Inferior parietal cortex (tissue), 1 donor: Measurements from ENCODE around the gene AP4S1.
"Not testable (repeated sequence)": the region's sequence is repeated elsewhere in the genome, so short reads cannot be mapped to it uniquely, and the experiment has no call there.

Experiments
- DNase-seq: peaks from one replicate; pipeline ENCODE4 v3.0.0-alpha.2; 2016; ENCODE audit errors: extremely low spot score

The AP4S1 gene, protein sequence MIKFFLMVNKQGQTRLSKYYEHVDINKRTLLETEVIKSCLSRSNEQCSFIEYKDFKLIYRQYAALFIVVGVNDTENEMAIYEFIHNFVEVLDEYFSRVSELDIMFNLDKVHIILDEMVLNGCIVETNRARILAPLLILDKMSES

DNA sequence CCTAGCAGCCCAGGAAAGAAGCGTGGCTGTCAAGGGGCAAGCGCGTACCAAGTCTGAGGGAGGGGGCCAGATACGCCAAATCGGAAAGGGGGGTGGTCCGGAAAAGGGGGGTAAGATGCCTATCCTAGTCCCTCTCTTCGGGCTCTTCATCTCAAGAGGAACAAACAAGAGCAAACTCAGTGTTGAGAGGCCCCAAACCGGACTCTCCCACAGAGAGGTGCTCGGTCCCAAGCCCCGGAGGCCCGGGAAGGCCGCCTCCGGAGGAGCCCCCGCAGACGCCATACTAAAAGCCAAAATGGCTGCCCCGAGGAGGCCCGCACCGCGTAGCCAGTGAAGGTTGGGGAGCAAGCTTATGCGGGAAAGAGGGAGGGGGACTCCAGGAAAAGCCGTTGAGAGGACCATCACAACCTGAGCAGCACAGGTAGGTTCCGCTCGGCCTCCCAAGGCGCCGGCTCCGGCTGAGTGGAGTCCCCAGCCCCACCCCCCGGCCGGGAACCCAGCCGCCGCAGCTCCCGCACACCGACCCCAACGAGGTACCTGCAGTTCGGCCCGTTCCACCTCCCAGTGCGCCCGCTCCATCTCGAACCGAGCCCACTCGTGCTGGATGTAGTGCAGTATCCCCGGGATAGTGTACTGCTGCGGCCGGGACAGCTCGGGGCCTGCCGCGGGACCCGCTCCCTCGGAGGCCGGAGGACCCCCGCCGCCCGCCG, at the start of gene AP4S1:
Gene AP4S1, plus strand, starts transcription at position 283 of the 710 bp plus-strand sequence. CDS start 40,548 bp downstream, outside the sequence.
- DNase-seq: peak; percentile 61

DNA sequence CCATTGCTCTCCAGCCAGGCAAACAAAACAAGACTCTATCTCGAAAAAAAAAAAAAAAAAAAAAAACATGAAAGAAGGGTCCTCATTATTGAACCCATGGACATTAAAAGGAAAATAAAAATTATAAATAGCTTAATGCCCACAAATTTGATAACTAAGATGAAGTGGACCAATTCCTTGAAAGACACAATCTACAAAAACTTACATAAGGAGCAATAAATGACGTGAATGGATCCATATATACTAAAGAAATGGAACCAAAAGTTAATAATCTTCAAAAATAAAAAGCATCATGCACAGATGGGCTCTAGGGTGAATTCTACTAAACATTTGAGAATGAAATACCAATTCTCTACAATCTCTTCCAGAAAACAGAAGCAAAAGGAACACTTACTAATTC, 47.7 kb upstream of the AP4S1 start:
- DNase-seq: no peak

DNA sequence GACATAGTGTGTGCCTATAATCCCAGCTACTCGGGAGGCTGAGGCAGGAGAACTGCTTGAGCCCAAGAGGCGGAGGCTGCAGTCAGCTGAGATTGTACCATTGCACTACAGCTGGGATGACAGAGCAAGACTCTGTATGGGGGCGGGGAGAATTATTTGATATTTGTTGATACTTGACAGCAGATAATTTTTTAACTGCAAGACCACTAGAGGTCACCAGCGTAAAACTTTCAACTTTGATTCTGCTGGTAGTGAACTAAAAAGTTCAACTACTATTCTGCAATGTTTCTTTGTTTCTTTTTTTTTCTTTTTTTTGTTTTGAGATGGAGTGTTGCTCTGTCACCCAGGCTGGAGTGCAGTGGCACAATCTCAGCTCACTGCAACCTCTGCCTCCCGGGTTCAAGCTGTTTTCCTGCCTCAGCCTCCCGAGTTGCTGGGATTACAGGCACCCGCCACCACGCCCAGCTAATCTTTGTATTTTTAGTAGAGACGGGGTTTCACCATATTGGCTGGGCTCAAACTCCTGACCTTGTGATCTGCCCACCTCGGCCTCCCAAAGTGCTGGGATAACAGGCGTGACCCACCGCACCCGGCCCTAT, 45.2 kb upstream of the AP4S1 start:
- DNase-seq: peak; percentile 66

DNA sequence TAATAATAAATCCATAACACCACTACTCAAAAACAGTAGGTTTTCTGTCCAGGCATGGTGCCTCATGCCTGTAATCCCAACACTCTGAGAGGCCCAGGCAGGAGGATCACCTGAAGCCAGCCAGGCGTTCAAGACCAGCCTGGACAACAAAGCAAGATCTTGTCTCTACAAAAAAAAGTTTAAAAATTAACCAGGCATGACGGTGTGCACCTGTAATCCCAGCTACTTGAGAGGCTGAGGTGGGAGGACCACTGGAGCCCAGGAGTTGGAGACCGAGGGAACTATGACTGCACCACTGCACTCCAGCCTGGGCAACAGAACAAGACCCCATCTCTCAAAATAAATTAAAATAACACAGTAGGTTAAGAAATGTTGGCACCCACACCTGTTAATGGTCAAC, 44.5 kb upstream of the AP4S1 start:
- DNase-seq: no peak

DNA sequence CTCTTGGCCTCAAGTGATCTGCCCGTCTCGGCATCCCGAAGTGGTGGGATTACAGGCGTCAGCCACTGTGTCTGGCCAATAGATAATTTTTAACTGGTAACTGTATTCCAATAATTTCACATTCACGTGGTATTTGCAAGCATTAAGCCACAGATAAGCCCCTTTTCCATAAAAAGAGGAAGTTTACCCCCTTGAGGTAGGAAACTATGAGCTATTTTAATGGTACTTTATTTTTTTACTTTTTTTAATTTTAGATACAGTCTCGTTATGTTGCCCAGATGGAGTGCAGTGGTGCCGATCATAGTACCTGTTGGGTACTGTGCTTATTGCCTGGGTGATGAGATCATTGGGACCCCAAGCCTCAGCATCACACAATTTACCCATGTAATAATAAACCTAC, 42.9 kb upstream of the AP4S1 start:
- DNase-seq: no peak

DNA sequence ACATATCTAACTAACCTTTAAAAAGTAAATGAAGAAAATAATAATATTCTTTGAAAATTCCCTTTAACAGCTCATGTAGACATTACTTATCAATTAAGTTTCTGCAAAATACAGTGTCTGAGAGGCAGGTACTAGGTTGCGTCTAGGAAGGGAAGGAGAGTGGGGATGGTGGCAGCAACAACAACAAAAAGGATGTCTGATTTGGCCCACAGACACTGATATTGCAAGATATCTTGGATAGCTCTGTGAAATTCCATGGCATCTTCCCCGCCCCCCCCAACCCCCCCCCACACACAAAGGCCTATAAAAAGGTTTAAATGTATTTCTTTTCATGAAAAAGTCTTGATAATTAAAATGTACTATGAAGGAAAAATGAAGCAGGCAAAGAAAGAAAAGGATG, 41.6 kb upstream of the AP4S1 start:
- DNase-seq: no peak

DNA sequence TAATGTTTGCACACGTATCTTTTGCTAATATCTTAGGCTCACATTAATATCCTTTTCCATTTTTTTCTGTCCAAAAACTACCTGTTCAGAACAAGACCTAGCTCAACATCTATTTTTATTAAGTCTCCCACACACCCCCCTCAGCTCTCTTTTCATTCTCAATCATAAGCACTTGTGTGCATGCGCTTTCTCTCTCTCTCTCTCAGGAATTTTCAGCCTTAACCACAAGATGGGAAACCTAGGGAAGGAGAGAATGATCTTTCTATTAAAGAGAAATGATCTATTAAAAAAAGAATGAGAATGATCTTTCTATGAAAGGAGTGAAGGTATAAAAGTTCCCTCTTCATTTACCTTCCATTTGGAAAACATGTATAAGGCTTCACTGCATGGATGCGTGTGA, 39.7 kb upstream of the AP4S1 start:
- no peak for DNase-seq

DNA sequence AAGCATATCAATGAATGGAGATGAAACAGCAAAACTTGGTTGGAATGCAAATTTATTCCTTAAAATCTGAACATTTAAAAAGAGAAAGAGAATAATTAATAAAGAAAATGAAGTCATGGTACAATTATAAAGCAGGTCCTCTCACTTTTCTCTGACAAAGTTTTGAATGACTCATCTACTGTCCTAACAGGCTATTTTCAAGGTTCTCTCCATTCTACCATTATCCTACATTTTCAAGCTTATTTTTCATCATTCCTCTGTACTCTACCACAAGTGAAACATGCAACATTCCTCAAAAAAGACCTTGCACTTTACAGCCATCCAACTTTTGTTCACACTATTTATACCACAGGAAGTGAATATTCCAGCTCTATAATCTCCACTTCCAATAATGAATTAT, 36.9 kb upstream of the AP4S1 start:
- DNase-seq: no peak

DNA sequence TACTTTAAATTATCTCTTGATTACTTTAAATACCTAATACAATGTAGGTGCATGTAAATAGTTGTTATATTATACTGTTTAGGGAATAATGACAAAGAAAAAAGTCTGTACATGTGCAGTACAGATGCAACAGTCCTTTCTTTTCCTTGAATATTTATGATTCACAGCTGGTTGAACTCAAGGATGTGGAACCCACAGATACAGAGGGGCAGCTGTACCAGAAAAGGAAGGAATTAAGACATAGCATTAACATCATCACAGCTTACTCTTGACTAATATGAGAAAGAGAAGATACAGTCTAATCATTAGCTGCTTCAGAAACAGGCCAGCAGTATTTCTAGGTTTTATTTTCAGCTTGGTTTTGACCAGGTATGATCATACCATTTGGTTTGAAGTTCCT, 34.7 kb upstream of the AP4S1 start:
- no peak for DNase-seq

DNA sequence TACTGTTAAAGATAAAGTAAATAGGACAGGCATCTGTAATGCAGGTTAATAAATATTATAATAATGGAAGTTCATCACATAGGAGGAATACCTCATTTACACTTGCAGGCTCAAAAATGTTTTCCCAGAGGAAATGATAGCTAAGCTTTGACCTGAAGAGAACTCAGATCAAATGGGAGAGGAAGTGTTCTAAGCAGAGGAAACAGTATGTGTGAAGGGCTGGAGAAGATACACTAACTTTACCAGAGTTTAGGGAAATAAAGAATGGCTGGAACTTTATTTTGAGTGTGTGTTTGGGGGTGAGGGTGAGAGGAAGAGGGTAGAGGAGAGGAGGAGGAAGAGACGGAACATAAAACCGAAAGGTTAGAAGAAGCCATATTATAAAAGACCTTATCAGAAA, 34.0 kb upstream of the AP4S1 start:
- DNase-seq: no peak

DNA sequence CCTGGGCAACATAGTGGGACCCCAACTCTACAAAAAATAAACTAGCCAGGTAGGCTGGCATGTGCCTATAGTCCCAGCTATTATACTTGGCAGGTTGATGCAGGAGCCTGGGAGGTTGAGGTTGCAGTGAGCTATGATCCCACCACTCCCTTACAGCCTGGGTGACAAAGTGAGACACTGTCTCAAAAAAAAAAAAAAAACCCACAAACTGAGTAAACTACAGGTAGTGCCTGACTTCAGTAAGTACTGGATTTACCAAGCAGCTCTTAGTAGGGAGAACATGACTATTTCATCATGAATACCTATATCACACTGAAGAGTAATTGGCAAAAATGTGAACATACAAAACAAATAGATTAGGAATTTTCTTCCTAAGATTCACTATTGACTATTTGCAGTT, 32.4 kb upstream of the AP4S1 start:
- no peak for DNase-seq

DNA sequence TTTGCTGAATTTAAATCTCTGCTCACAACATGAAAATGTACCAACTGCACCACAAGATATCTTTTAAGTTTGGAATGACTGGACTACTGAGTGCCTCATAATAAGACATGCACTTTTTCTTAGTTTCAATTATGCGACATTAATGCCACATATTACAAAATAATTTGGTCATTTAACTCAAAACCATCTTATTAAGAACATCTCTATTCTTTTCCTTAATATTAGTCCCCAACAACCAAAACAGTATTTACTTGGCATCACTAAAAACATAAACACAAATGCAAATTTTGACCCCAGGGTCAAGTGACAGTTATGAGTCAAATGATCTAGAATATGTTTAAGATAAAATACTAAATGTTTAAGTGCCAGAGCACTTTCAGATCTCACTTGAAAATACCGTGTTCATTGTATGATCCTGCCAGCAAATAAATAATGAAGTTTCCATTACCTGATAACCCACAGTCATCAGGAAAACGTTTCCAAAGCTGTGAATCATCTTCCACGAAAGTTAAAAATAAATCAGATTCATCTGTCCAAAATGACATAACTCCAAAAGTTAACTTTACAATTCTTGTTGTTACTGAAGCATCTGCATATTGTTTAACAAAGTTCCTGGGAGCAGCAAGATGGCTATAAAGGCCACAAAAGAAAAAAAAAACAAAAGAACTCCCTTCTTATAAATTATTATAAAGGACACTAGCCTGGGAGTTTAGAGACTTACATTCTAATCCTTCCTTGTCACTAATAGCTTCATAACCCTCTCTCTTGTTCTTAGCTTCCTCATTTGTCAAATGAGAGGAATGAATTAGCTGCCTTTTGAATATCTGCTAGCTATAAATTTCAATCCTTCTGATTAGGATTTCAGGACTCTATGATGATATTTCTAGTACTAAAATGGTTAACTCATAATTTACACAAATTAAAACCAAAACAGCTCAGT, 30.5 kb upstream of the AP4S1 start:
- DNase-seq: no peak

DNA sequence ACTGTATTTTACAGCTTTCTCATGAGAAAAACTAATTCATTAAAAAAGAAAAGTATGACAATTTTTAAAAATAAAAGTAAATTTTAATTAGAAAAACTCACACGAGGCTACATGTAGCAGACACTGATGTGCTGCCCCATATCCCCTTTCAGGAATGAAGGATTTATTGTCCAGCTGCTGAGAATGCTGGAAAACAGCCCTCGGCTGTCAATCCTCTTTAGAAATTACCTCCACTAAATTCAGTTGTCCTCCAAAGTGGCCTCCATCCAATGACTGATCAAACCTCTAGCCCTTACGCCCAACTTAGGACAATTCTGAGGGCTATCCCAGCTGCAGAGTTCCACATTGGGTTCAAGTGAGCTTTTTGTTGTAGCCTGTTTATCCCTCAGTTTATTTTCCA, 29.8 kb upstream of the AP4S1 start:
- DNase-seq: no peak

DNA sequence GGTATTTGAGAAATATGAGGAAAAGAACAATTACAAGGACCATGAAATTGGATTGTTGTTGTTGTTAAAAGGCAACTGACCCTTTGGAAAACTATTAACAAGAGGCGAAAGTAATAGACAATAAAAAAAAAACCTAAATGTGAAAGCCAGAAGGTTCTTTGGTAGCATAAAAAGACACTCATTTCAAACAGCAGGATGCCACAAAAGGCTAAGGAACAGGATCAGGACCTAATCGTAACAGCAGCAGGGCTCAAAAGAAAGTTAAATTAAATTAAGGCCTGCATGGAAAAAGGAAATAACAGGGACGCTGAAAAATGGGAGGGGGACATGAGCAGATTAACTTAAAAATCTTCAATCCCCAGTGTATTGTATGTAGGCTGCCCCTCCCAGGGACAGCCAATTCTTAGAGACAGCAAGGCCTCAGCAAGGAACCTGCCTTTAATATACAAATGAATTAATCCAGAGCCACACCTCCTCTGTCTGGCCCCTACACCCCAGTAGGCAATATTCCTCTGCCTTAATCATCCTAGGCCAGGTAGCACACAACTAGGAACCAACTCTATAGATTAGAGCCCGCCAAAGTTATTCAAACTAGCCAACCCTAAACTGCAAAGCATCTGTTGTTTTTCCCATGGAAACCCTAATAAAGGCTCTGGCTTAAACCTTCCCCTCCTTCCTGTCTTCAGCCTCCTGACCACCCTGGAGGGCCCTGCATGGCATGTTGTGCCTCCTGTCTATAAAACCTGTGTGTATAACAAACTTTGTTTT, 28.4 kb upstream of the AP4S1 start:
- DNase-seq: no peak

DNA sequence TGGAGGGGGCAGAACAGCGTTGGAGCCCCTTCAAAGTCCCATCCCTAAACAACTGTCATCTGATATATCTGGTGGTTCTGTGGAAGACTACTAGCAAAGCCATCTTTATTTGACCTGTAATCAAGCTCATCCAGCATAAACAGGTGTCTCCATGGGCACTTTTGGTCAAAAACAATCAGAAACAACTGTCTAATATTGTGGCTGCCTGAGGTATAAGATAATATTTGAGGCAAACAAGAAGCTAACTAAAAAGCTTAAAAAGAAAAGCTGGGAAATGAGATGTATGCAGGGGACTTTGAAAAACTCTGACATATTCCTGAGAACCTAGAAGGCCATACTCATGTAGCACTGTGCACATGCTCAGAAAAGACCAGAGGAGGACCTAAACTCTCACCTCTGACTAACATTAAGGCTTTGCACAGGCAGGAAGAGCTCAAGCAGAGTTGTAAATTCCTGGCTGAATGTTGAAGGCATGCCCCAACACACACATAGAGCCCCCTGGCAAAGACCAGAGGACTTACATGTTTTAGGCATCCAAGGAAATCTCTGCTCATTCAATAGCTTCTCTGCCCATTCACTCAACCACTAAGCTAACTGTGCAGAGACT, 27.2 kb upstream of the AP4S1 start:
- no peak for DNase-seq

DNA sequence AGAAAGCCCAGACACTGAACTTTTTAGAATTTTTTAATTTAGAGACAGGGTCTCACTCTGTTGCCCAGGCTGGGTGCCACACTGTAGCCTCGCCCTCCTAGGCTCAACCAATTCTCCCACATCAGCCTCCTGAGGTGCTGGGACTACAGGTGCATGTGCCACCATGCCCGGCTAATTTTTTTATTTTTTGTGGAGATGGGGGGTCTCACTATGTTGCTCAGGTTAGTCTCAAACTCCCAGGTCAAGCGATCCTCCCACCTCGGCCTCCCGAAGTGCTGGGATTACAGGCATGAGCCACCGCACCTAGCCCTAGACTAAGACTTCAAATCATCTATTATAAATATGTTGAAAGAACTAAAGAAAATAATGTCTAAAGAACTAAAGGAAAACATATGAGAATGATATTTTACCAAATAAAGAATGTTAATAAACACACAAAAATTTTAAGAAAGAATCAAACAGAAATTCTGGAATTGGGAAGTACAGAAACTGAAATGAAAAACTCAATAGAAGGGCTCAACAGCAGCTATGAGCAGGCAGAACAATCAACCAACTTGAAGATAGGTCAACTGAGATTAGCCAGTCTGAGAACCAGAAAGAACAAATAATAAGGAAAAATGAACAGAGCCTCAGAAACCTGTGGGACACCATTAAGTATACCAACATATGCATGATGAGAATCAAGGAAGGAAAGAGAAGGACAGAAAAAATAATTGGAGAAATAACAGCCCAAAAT, 26.2 kb upstream of the AP4S1 start:
- DNase-seq: no peak

DNA sequence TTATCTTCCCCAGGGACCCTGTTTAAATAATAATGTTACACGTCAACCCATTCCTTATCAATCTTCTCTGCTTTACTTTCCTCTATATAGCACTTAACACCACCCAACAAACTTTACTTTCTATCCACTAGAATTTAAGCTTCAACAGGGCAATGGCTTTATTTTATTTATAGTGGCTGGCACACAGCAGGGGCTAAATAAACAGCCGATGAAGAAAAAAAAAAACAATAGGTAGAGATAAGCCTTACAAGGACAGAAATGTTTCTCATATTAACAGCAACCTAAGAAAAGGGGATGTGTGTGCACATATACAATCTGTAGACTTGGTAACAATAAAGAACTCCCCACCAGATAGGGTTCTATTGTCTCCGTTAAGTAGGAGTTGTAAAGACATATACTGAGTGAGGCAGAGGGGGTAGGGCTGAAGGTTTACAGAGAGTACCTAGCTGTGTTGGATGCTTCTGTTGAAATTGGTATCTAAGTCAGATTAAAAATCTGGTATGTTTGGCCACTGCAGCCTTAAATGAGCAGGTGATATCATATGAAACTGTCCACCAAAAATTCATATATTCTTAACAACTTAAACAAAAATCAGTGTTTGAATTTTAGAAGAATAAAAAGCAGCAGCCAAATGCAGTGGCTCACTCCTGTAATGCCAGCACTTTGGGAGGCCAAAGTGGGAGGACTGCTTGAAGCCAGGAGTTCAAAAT, 24.7 kb upstream of the AP4S1 start:
- no peak for DNase-seq

DNA sequence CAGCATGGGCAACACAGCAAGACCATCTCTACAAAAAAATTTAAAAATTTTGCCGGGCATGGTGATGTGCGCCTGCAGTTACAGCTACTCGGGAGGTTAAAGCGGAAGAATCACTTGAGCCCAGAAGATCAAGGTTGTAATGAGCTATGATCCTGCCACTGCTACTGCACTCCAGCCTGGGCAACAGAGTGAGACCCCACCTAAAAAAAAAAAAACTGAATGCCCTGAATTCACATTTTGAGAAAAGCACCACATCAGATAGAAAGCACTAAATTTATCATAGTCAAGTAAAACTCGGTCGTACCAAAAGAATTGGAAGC, 24.1 kb upstream of the AP4S1 start:
- DNase-seq: no peak

DNA sequence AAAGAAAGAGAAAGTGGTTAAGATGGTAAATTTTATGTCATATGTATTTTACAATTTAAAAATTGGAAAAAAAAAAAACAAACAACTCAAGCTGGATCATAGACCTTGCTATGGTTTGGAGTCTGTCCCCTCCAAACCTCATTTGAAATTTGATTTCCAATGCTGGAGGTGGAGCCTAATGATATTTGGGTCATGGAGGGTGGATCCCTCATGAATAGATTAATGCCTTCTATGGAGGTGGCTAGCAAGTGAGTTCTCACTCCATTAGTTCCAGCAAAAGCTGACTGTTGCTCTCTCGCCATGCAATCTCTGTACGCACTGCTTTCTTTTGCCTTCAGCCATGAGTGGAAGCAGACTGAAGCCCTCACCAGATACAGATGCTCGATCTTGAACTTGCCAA, 22.2 kb upstream of the AP4S1 start:
- DNase-seq: no peak

DNA sequence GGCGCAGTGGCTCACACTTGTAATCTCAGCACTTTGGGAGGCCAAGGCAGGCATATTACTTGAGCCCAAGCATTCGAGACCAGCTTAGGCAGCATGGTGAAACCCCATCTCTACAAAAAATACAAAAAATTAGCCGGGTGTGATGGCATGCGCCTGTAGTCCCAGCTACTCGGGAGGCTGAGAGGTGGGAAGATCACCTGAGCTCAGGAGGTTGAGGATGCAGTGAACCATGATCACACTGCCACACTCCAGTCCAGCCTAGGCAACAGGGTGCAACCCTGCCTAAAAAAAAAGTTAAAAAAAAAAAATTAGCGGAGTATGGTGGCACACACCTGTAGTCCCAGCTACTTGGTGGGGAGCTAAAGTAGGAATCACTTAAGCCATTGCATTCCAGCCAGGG, 21.4 kb upstream of the AP4S1 start:
- DNase-seq: not testable (repeated sequence)
